Umbilical cord (tissue), 2 donors: Measurements from ENCODE around the gene SYT7. TPM values are rescaled to one million over a fixed set of nuclear protein-coding genes. Genes with fewer than 3 reads are reported as not detected.

ENCODE experiments used
- DNase-seq: peaks from one replicate; pipeline ENCODE4 v3.0.0-alpha.2; 2015; ENCODE audit warnings: low spot score
- total RNA-seq: library from RNA; depleted of rRNA; stranded (reverse); fragments of >200 nt; gene quantifications from one replicate; pipeline ENCODE4 v1.2.3, GENCODE V29; 2014; ENCODE audit warnings: low replicate concordance; ENCODE audit not compliant: insufficient read depth

Gene SYT7
- total RNA-seq, 1 donor from 2014 or later = 1.4 TPM

DNA sequence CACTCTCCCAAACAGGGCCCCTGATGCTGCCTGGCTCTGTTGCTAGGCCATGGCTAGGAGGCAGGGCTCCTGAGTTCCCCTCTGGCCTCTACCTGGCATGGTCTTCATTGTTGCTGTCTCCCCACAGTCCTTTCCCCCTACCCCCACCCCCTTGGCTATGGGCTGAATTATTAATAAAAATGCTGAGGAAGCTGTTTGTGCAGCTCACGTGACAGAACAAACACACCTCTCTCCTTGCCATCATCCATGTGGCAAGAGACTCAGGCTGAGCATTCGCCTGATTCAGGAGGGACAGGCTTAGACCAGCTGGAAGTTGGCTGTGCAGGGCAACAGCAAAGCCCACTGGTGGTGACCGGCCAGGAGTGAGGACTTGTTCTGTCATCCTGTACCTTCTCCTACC is 4.2 kb upstream of the SYT7 start:
- DNase-seq = no peak

DNA sequence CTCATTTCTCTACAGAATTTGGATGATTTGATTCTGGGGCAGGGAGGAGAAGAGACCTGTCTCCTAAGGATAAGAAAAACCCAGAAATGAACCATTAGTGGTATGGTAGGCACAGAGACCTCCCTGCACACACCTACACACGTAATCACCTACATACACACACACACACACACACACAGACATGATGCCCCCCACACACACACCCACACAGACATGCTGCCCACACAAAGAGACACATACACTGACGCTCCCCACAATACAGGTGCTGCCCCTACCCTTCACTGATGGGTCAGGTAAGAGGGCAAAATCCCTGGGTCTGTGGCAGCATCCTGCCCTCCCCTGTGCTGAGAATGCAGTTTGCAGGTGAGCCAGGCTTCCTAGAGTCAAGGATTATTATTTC is 1.1 kb upstream of the SYT7 start:
- no peak for DNase-seq

DNA sequence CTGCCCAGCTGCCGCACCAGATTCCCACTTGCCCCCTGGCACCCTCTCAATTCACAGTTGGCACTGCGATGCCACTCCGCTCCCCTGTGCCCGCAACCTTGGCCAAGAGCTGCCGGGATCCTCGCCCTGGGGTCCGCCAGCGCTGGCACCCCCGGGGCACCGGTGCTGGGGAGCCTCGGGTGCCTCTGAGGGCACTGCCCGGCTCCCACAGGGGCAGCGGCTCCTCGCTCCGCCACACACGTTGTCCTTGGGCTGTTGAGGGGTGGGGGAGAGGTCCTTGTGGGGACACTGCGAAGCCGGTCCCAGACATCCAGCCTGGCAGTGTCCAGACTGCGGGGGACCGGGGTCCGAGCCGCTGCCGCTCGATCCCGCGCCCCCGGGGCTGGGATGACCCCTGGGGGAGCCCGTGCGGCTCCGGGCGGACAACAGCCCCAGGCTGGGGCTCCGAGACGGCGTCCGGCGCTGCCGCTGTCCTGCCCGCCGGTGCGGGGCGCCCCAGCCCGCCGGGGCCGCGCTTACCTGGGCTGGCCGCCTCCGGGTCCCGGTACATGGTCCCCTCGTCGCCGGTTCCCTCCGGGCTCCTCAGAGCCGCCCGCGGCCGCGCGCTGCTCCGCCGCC is 496 bp downstream of the SYT7 start:
- DNase-seq = no peak

DNA sequence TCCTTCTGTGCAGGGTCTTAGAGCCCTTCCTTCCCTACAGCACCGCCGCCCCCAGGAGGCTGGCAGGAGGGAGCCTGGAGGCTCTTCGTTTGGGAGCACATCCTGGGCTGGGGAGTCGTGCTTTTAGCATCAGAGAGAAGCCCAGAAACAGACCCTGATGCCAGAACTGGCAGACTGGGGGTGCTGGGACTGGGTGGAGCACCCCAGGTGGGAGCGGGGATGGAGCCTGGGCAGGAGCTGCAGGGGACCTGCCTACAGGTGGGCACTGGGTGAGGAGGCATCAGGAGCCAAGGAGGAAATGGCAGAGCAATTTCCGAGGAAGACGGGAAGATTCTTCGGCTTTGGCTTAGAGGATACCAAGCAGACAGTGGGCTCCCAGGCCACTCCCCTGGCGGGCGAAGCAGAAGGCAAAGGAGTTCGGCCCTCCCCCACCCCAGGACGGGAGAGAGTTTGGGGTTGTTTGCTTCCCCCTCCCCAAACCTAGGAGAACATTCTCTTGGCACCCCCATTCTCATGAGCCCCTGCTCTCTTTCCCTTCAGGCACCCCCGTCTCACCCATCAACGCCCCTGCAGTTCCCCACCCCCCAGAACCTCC is 1.1 kb downstream of the SYT7 start:
- no peak for DNase-seq

DNA sequence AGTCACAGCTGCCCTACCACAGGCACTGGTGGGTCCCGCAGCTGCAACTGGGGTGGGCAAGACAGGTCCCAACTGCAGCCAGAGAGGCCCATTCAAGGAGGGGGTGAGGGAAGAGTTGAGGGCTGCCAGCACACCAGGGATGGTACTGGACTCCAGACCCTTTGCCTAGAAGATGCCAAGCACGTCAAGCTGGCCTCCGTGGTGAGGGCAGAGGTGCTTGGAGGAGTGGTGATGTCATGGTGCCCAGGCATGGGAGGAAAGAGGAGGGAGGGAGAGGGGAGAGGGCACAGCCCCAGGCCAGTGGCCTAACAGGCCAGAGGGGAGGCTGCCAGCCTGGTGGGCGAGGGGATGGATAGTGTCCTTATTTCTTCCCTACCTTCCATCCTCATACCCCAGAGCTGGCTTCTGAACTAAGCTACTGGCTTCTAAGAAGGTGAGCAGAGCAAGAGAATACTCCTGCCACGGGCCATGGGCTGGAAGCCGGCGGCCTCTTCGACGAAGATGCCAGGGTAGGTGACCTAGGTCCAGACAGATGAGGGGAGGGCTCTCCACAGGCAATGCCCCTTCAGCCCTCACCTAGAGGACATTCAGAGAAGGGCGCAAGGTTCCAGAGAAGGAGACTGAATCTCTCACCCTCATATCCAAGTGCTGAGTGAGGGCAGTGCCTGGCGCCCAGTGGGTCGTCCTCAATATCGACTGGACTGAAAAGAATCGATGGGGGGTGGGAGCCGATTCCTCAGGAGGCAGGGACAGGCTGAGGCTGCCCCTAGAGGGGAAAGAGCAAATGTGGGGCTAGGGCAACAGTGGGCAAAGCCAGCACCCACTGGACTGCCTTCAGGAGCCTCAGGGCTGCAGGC is 1.8 kb downstream of the SYT7 start:
- no peak for DNase-seq

DNA sequence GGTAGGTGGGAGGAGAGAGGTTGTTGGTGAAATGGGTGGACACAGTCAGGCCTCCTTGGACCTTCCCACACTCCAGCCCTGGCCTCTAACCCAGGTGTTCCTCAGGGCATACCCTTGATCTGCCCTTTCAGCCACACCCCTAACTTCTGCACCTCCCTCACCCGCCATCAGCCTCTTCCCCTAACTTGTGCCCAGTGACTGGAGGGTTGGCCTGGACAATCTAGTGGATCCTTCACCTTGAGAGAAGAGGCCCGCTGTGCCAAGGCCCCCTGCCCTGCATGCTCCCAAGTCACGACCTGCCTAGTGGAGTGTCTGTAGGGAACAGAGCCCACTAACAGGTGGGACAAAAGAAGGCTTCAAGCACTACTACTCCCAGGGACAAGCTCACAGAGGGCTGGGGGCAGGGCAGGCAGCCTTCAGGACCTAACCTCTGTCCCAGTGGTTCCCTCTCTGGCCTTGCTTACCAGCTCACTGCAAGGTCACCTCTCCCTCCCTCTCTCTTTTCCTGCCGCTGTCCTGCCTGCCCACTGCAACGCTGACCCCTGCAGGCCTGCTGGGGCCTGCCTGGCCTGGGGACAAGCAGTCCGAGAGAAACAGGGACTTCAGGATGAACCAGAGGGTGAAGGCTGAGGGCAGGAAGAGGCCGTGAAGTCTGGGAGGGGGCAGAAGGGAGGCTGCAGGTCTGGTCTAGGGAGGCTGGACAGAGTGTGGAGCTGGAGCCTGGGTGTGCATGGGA is 3.3 kb downstream of the SYT7 start:
- DNase-seq = no peak

DNA sequence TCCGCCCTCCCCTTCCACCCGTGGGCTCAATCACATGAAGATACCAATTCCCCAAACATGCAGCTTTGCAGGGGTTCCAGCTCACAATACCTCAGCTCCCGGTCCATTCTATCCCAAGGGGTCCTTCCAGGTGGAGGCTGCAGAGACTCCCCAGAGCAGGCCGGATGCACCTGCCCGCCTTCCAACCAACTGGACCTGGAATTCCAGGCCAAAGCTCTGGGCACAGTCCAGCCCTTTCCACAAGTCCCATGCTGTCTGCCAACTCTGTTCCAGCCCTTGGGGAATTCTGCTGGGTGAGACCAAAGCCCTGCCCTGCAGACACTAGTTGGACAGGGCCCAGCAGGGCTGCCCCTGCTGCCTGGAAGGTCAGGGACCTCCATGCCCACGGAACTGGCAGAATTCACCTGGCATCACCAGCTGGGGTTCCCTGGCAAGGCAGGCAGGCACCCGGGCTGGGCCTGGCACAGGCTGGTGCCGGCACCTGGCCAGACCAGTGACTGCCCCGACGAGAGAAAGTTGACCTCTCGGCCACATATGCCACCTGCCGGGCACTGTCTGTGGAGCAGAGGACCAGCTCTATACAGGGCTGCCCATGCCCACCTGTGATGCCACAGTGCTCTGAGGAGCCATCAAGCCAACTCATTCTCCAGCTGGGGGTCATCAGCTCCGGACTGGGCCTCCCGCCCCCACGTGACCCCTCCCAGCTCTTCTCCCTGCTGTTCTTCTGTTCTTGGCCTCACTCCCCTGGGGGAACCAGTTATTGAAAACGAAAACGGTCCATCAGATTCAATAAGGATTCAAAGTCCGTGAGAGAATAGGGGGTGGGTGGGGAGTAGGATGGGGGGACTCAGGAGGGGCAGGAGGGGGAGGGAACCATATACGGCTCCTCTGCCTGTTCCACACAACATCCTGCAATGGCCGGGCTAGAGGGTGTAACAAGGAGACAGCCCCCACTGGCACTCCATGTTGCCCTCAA is 4.7 kb downstream of the SYT7 start:
- DNase-seq = no peak

DNA sequence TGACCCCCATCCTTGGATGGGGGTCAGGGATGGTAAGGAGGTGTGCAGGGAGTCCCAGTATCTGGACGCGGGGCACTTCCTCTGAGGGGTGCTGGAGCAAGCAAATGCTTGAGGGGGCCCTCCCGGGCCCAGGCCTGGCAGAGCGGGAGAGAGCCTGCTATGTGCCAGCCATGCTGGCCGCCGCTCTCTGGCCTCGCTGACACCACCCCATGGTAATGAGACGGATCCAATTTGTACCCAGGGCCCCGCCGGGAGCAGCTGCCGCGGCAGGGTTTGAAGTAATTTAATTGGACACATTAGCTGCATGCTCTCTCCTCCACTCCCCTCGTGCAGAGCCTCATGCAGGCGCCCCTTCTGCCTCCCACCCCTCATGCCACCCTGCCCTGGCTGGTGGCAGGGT is 6.3 kb downstream of the SYT7 start:
- no peak for DNase-seq

DNA sequence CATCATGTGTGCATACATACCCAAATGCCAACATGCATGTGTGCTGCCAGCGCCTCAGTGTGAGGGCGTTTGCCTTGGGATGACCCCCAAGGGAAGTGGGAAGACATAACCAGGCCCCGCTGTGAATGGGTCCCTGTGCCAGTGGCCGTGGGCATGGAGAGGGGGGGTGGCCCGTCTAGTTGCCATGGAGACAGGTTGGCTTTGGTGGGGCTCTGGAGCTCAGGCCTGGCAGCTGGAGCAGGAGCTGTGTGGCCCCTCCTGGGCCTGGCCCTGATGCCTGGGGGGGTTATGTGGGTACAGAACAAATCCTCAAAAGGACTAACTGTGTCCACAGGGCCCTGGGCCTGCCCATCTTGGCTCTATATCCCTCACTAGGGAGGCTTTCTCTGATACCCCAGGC is 8.0 kb downstream of the SYT7 start:
- no peak for DNase-seq

DNA sequence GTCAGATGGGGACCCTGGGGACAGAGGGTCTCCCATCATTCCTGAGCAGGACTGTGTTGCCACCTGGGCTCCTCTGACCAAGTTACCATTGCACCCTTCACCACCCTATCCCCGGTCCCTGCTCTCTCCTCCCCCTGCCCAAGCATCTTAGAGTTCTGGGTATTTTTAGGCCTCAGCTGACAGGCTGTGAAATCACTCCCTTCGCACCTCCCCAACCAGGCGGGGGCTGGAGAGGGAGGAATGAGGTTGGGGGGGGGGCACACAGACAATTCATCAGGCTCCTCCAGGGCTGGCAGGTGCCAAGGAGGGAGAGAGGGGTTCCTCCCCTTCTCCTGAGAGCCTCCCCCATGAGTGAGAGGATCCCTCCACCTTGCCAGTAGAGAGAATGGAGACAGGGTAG is 9.0 kb downstream of the SYT7 start:
- DNase-seq = no peak

DNA sequence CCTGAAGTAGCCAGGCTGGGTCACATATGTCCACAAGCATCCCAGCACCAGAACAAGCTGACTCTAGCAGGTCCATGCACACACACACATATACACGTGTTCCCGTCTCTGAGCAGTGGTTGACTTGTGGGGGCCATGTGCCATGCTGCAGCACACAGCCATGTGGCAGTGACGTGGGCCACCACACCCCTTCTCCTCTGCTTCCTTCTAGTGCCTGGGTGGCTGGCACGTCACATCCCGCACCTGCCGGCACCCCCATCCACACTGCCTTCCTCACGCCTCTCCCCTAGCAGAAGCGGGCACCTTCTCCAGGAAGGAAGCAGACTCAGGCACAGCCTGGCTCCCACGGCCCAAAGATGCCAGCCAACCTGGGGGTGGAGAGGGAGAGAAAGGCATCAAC is 9.5 kb downstream of the SYT7 start:
- DNase-seq = no peak

DNA sequence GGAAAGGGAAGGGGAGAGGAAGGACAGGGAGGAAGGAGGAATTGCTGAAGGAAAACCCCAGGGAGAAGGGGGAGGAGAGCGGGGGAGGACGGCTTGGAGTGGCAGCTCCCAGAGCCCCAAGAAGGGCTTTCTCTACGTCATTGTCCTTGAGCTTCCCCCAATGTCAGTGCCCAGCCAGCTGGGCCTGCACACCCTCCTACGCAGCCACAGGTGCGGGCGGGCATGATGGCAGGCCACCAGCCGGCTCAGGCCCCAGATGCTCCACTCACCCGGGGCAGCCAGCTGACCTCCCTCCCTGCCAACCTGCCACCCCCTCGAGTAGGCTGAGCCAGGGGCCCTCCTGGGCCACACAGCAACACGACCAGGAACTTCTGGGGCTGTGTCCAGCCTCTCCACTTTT is 11.2 kb downstream of the SYT7 start:
- no peak for DNase-seq

DNA sequence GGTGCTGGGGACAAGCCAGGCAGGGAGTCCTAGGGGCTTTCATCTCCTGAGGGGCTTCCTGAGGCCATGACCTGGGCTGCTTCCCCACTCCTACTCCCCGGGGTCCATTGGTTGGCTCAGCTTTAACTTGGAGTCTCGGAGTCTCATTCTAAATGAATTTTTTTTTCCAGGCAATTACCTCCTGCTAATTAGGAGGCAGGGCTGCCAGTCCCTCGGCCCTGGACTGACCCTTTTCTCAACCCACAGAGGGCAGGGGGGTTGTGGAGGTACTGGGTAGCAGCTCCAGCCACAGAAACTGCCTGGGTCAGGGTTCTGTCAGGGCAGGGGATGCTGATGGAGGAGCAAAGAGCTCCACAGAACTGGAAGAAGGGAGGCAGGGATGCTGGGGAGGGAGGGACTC is 11.9 kb downstream of the SYT7 start:
- no peak for DNase-seq

DNA sequence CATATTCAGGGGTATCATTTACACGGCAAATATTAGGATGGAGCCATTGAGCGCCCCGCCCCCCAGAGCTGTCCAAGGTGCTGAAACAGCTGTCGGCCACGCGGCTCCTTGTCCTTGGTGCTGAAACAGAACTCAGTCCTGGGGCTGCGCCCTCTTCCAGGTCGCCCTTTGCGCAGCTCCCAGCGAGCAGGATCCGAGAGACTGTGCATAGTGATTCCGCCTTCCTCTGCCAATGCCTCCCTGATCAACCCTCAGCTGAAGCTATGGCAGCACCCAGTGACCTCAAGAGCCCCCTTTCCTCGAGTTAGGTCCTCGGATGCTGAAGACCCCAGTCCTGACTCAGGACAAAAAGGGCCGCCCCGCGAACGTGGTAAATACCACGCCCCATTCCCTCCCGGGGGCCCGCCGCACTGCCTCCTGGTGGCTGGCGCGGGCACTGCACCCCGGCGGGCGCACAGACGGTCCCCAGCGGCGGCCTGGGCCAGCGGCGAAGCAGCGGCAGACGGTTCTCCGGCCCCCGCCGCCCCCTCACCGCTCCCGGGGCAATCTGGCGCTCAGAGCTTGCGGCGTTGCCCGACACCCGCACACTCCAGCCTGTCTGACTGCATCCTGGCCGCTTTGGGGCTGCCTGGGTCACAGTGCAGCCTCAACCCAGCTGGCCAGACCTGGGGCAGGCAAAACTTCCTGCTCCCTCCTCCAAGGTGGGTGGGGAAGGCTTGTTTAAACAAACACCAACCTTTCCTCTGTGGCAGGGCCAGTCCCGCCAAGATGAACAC is 13.4 kb downstream of the SYT7 start:
- peak; percentile 76 for DNase-seq

DNA sequence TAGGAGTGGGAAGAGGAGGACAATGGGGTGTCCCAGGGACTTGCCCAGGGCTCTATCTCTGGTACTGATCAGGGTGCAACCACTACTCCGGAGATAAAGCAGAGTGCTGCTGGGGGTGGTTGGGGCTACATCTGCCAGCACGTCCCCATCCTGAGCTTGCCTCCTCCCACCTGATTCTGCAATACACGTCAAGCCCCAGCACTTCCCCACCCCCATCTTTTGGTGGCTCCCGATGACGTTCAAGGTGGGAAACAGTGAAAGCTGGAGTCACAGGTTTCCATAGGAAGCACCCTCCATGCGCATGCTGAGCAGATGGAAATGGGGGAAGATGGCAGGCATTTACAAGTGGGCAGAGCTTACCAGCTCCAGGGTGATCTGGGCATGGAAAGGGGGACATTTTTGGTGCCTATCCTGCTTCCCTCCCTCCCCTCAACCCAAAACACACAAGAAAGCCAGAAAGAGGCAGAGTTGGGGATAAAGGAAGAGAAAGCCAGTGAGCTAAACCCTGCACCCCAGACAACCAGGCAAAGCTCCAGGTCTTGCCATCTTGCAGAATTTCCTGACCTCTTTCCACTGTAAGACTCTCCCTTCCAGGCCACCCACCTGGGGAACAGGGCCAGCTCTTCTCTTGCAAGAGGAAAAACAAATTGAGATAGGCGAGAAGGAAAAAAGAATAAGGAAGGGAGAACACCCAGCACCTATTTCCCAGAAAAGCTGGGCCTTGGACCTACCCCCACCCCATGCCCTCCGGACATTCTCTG is 15.8 kb downstream of the SYT7 start:
- no peak for DNase-seq

DNA sequence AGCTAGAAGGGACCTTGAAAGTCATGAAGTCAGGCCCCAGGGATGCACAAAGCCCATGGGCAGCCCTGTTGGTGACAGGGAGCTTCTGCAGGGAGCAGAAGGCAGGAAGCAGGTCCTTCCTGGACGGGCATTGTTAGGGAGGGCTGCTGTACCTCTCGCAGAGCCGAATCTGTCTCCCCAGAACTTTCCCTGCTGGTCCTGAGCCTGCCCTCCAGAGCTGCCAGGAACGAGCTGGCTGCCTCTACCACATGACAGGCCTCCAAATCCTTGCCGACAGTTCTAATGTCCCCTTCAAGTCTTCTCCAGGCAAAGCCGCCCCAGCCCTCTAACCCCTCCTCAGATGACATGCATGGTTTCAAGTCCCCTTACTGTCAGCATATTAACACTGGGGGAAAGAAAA is 20.1 kb downstream of the SYT7 start:
- DNase-seq = no peak

DNA sequence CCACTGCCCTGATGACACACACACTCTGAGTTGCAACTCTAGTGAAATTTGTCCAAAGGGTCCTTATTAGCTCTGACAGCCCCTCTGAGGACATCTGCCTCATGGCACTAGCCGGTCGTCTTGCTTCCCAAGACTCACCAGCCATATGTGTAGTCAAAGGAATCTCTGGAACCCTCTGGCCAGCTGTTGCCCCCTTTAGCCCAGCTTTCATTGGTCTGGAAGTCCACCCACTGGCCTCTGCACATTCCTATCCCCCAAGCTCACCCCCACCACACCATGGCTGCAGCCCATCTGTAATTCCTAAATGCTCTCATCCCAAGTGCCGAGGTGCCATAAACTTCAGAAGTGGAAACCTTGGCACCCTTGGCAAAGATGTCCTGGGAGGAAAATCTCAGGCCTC is 24.3 kb downstream of the SYT7 start:
- DNase-seq = no peak

DNA sequence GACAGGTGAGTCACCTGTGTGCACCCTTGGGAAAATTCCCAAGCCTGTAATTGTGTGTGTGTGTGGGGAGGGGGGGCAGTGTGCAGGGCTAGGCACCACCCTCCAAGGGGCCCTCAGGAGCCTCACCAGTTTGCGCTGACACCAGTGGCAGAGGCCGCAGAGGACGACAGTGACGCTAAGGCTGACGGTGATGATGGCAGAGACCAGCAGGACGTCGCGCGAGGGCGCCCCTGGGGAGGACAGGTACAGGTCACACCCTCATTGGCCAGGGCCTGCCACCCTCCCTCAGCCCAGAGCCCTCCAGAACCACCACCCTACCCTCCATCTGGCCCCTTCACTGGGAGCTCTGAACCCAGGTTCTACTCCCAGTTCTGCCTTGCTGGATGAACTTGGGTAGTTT is 24.9 kb downstream of the SYT7 start:
- no peak for DNase-seq
